ENCODE measurements around the gene HOXD9. TPM values are rescaled to one million over a fixed set of nuclear protein-coding genes. Genes with fewer than 3 reads are reported as not detected.

HOXD9 gene
- total and polyA plus RNA-seq, 2 of the 8 experiments (the other 6 are each of a cell fraction or from before 2014, with no cell fraction given): not detected

GRCh38 chr2:176106581-176107539 is 15.7 kb upstream of the HOXD9 start, which contains the start of gene HOXD11 (continued):
- TF ChIP-seq ATF3 (IDR thresholded peaks at IDR 0.05; ENCODE audit: insufficient read depth, low read depth, low read length) (0 out of 2 replicates have a peak, but pooled peaks have one; percentile 37), YY1 (IDR thresholded peaks at IDR 0.05; ENCODE audit: low read depth, low read length) (0 out of 2 replicates have a peak, but pooled peaks have one; percentile 6), E2F6 (IDR thresholded peaks at IDR 0.05) (peak; percentile 36), RXRA (IDR thresholded peaks at IDR 0.05; ENCODE audit: insufficient read depth, low read depth, low read length) (no peak), USF2 (IDR thresholded peaks at IDR 0.05; ENCODE audit: low read length) (peak; percentile 55; the same call in 1 of the 2 replicates), KDM4A (IDR thresholded peaks at IDR 0.05; ENCODE audit: low read depth, low read length, severe bottlenecking) (peak; percentile 23), ZNF274 (IDR thresholded peaks at IDR 0.05; ENCODE audit: borderline replicate concordance, extremely low read depth, low read length) (no peak)
